VCaP (cell line): ENCODE data around the gene DAB2.

Source experiments
- H3K27ac ChIP-seq: fragments of 450-650 bp; 2 replicates; pipeline ENCODE4 v1.5.1; 2017
- CTCF ChIP-seq: fragments of 450-650 bp; conservative IDR thresholded peaks from 2 replicates; pipeline ENCODE4 v1.5.1; 2017; ENCODE audit warnings: mild to moderate bottlenecking, moderate library complexity

The DAB2 gene

DNA sequence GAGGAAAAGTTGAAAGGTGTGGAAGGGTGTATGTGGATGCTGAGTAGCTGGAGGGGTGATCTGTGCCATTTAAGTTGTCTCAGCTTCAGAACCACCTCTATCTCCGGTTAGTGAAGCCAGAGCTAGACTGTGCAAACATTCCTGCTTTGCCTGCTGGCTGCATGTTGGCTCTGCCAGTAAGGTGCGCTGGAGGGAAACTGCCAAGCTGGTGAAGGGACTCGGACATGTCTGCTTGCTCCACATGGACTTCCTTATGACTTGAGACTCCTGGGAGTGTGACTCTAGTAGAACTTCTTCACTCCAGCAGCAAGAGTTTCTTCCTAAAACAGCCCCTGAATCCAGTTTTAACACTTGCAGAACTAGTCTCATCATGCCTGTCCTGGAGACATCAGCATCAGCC, 27.9 kb downstream of the DAB2 start:
- no peak overlapping the region for H3K27ac ChIP-seq
- TF ChIP-seq CTCF = no peak

GRCh38 chr5:39395521-39395920, 29.3 kb downstream of the DAB2 start:
- peak overlapping the region; percentile 47; the same call in 1 of the 2 replicates for H3K27ac ChIP-seq
- TF ChIP-seq CTCF = no peak

- no peak for TF ChIP-seq CTCF
- peak overlapping the region; percentile 47 for H3K27ac ChIP-seq
Observed at GRCh38 chr5:39394946-39395345, 29.8 kb downstream of the DAB2 start.

- no peak for TF ChIP-seq CTCF
- H3K27ac ChIP-seq = no peak overlapping the region
Observed at GRCh38 chr5:39390945-39391344, 33.8 kb downstream of the DAB2 start.

- TF ChIP-seq CTCF = no peak
- H3K27ac ChIP-seq = no peak overlapping the region
Observed at GRCh38 chr5:39387293-39387692, 37.5 kb downstream of the DAB2 start.

GRCh38 chr5:39384271-39384670, 40.5 kb downstream of the DAB2 start:
- no peak for TF ChIP-seq CTCF
- no peak overlapping the region for H3K27ac ChIP-seq

GRCh38 chr5:39381376-39381775, 43.4 kb downstream of the DAB2 start:
- H3K27ac ChIP-seq = no peak overlapping the region
- TF ChIP-seq CTCF = no peak

GRCh38 chr5:39379693-39380092, 45.1 kb downstream of the DAB2 start:
- no peak for TF ChIP-seq CTCF
- H3K27ac ChIP-seq = no peak overlapping the region
